ENCODE data around the gene FNDC7.

GRCh38 chr1:108668777-108669176 is 43.9 kb upstream of the FNDC7 start:
- no peak for TF ChIP-seq CTCF (conservative IDR thresholded peaks at IDR 0.05; ENCODE audit: low read length)
- no peak for TF ChIP-seq EZH2phosphoT487 (IDR thresholded peaks at IDR 0.05; ENCODE audit: borderline replicate concordance, low read depth, low read length)
